KOPT-K1 (cell line): ENCODE results near the gene RSRP1.

Experiments
- H3K27ac ChIP-seq: fragments of 200-600 bp; sonication (generic); 2 replicates; pipeline ENCODE4 v1.5.1; 2016; ENCODE audit warnings: antibody characterized with exemption, mild to moderate bottlenecking, low read depth, low read length; ENCODE audit not compliant: poor library complexity, severe bottlenecking
- H3K36me3 ChIP-seq: fragments of 200-600 bp; sonication (generic); 2 replicates; pipeline ENCODE4 v1.5.1; 2017; ENCODE audit warnings: antibody characterized with exemption, mild to moderate bottlenecking, low read length, moderate library complexity; ENCODE audit not compliant: insufficient read depth
- H3K9me3 ChIP-seq: fragments of 200-600 bp; sonication (generic); 2 replicates; pipeline ENCODE4 v1.5.1; 2017; ENCODE audit warnings: antibody characterized with exemption, low read length, mild to moderate bottlenecking; ENCODE audit not compliant: insufficient read depth, poor library complexity, severe bottlenecking

RSRP1 gene

GRCh38 chr1:25195835-25196234 is 51.4 kb downstream of the RSRP1 start:
- Histone ChIP-seq H3K9me3 (no peaks in the 10 kb centered on the region), H3K27ac (no peak overlapping the region), H3K36me3 (no peaks in the 10 kb centered on the region)

- no peaks in the 10 kb centered on the region for H3K36me3 ChIP-seq
- no peak overlapping the region for H3K27ac ChIP-seq
- no peaks in the 10 kb centered on the region for H3K9me3 ChIP-seq
Measured at GRCh38 chr1:25194572-25195020, 52.7 kb downstream of the RSRP1 start.

- H3K27ac ChIP-seq, result no peak overlapping the region
- H3K36me3 ChIP-seq, result no peaks in the 10 kb centered on the region
- no peaks in the 10 kb centered on the region for H3K9me3 ChIP-seq
Measured at GRCh38 chr1:25194054-25194453, 53.2 kb downstream of the RSRP1 start.

- Histone ChIP-seq H3K36me3 (no peaks in the 10 kb centered on the region), H3K27ac (no peak overlapping the region), H3K9me3 (no peaks in the 10 kb centered on the region)
Measured at GRCh38 chr1:25193229-25193628, 54.0 kb downstream of the RSRP1 start.
